GM21576 (cell line): ENCODE measurements around the gene KRT7.
"Not testable (repeated sequence)": the region's sequence is repeated elsewhere in the genome, so short reads cannot be mapped to it uniquely, and the experiment has no call there.

Experiments used
- ATAC-seq: cut with Tn5 transposase; IDR thresholded peaks from one replicate; pipeline ENCODE4 v1.9.1; 2021; ENCODE audit warnings: mild to moderate bottlenecking, moderate library complexity; ENCODE audit not compliant: unreplicated experiment

The KRT7 gene

GRCh38 chr12:52228931-52229330 lies 4.1 kb upstream of the KRT7 start:
- ATAC-seq, result no peak

DNA sequence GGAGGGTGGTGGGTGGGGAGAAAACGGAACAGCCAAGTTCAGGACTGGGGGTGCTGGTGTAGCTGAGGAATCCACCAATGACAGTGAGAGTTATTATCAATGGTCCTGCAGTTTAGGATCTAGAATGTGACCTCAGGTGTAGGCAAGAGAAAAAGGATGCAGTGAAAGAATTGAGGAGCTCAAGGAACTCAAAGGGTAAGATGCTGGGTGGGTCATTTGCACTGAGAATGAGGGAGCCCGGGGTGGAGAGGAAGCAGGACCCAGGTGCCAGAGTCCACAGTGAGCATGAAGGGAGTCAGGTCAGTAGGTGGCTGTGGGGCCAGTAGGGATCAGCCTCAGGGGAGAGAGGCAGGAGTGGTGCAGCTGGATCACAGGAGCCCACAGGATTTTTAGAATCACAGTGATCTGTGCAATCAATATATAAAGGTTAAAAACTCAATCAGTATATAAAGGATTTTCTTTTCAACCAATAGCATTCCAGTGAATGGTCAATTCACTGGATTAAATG lies 3.2 kb upstream of the KRT7 start:
- no peak for ATAC-seq

GRCh38 chr12:52230364-52231281 lies 2.4 kb upstream of the KRT7 start:
- no peak for ATAC-seq

DNA sequence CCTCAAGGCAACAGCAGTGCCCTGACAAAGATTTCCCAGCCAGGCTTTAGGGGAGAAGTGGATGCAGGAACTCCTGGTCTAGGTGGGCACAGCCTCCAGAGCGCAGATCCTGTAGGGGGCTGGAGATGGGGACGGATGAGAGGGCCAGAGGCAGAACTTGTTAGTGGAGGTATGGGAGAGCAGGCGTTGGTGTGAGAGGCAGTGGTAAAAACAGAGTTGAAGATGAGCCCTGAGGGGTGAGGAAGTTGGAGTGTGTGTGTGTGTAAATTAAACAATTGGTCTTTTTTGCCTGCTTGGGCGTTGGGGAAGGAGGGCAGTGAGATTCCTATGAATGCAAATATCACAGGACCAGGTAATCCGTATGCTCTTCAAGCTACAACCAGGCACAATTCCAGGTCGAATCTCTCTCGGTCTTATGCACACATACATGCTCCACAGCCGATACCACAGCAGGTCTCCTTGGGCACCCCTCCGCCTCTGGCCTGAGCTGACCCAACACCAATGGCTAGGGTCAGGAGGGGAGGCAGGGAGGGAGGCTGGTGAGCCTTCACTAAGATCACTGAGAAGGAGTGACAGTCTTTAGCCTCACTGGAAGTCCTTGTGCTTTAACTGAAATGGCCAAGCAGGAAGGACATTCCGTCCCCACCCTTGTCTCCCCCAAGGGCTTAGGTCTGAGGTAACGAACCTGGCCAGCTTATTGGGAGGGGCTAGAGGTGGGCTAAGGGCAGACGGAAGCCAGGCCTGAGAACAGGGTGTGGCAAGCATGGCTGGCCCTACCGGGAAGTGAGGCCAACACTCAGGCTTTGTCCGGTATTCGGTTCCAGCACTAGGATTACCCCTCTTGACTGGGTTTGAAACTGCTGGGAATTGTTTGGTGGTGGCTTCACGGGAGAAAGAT lies 1.5 kb upstream of the KRT7 start:
- ATAC-seq, result no peak

DNA sequence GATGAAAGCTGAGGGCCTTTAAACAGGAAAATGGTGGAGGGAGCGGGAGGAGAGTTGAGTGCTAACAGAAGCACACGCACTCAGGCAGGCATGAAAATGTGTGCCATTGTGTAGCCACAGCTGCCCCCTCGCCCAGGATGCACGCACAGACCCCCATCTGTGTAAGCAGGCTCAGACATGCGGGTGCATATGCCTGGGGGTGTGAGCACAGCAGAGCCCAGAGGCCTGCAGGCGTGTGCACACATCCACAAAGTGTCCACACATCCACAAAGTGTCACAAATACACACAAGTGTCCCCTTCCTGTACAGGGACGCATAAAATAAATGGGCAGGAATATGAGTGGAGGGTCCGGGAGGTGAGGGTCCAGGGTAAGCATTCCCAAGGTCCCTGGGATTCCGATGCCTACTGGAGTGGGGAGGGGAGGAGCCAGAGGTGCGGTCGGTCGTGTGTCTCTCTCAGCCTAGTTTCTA lies 805 bp upstream of the KRT7 start:
- ATAC-seq, result no peak

DNA sequence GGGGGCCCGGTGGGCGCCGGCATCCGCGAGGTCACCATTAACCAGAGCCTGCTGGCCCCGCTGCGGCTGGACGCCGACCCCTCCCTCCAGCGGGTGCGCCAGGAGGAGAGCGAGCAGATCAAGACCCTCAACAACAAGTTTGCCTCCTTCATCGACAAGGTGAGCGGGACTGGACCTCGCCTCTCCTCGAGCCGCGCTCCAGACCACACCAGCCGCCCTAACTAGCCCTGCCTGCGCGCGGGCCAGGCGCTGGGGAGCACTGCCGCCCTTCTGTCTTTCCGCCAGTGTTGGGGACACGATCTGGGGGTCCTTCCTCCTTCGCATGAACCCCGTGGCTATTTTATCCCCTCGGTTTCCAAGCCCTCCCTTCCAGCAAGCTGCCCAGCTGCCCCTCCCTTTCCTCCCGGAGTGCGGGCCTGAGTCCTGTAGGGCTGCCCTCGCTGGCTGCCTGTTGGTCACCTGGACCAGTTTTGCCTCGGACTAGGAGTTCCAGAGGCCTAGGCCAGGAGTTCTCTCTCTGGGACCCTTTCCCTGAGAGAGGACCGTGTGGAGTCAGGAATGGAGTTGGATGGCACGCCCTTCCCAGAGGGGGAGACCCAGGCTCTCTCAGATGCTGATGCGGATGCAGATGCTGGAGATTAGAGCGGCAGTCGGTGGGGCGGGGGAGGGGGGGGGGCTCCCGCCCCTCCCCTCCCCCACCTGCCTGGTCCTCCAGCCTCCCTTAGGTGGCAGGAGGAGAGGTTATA lies 592 bp downstream of the KRT7 start:
- no peak for ATAC-seq

GRCh38 chr12:52234223-52234810 lies 1.3 kb downstream of the KRT7 start:
- no peak for ATAC-seq

DNA sequence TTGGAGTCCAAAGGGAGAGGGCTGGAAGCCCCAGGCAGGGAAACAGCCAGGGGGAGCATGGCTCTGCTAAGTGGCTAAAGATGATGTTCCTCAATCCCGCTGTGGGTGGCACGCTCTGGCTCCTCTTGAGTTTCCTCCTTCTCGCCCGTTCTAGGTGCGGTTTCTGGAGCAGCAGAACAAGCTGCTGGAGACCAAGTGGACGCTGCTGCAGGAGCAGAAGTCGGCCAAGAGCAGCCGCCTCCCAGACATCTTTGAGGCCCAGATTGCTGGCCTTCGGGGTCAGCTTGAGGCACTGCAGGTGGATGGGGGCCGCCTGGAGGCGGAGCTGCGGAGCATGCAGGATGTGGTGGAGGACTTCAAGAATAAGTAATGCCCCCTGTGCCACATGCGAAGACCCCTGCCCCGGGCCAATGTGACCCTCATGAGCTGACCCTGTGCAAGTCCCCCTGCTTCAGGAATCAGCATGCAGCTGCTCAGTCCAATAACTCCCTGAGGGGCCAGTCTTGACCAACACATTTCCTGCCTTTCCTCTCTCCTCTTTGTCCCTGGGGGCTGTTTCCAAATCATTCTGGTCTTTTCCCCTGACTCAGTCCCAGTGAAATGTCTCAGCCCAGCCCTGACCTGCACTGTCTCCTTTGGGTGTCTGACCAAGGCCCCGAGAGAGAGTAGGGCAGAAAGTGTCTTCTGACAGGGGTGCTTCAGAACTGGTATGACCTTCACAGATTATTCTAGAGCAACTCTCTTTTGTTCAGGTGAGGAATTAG lies 2.1 kb downstream of the KRT7 start:
- ATAC-seq, result no peak

DNA sequence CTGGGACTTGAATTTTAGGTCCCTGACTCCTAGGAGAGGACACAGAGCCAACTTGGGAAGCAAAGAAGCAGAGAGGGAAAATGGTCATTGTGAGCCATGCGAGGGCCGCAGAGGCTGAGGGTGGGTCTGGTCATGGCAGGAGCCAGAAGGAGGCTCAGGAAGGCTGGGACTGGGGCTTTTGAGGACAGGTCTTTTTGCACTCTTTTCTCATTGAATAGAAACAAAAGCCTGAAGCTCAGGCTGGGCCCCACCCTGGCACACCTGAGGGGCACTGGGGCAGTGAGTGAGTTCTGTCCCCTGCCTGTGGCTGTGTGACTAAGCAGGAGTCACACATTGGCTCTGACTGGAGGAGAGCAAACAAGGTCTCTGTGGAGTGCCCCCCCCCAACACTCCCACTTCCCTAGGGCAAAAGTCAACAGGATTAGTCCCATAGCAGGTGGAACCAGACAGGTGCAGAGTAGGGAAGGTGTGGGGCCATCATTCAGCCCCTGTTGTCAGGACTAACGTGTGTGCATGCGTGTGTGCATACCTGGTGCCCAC lies 2.8 kb downstream of the KRT7 start:
- ATAC-seq, result no peak

- no peak for ATAC-seq
Observed at GRCh38 chr12:52236386-52237050, 3.5 kb downstream of the KRT7 start.

DNA sequence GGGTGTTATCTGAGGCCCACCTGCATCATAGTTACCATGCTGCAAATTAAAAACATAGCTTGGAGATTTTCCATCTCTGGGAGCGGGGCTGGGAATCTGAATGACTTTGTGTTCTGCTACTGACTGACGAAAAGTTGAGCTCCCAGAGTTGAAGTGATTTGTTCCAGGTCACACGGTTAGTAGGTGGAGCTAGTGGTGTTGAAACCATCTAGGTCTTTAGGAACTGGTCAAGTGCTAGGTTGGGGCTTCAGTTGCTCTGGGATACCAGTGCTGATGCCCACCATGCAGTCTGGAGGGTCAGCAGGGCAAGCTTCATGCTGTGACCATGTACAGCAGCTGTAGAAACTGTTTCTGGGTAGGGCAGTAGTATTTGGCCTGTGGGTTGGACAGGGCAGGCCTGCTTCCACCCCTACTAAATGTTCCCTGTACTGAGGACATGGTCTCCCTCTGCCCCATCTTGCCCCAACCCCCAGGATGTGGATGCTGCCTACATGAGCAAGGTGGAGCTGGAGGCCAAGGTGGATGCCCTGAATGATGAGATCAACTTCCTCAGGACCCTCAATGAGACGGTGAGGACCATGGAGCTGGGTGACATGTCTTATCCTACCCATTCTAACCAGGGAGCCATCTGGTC lies 5.3 kb downstream of the KRT7 start:
- ATAC-seq, result no peak

DNA sequence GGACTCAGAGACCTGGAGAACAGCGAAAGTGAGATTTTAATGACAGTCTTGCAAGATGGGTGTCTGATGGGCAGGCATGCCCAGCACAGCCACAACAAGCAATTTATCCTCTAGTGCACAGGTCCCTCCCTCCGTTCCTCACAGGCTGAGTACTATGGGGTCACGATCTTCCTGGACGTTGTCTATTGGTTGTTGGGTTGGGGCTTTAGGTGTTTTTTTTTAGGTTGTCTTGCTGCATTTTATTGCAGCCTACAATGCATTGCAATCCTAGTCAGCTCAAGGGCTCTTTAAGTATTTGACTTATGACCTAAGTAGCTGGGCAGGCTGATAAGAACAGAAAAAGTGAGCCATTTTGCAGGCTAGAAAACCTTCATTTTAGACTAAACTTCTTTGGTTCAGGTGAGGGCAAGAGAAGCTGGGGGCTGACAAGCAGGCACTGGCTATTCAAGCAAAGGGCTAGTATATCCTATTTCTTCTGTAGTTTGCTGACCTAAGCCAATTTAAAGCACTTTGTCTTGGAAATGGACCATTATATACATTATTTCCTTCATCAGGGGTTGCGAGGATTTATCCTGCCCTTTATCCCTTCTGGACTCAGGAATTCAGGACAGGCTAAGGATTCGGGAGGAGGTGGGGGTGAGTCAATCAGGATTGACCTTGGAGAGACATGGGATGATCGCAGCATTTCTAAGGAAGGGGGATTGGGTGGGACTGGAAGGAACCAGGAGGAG lies 6.0 kb downstream of the KRT7 start:
- ATAC-seq, result no peak

DNA sequence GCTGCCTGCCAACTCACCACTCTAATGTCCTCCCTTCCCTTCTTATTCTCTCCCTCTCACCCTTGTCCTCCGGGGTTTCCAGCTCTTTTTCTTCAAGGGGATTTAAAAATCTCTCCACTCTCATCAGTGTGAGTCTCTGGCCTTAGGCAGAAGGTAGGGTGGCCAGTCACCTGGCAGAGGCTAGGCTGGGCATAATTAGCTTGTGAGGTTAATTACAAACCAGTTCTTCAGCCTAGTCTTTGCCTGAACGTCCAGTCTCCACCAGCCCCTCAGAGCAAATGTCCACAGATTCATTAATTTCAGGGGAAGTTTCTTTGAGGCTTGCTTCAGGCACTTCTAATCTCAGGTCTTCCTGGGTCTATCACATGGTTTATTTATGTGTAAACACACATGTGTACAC lies 6.7 kb downstream of the KRT7 start:
- no peak for ATAC-seq

DNA sequence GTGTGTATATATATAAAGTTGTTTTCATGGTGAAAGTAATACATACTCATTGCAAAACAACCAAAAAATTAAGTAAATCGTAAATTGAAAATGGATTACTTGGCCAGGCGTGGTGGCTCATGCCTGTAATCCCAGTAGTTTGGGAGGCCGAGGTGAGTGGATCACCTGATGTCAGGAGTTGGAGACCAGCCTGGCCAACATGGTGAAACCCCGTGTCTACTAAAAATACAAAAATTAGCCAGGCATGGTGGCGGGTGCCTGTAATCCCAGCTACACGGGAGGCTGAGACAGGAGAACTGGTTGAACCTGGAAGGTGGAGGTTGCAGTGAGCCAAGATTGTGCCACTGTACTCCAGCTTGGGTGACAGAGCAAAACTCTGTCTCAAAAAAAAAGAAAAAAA lies 7.2 kb downstream of the KRT7 start:
- ATAC-seq, result not testable (repeated sequence)

- ATAC-seq, result no peak
Observed at GRCh38 chr12:52241205-52241842, 8.3 kb downstream of the KRT7 start.

DNA sequence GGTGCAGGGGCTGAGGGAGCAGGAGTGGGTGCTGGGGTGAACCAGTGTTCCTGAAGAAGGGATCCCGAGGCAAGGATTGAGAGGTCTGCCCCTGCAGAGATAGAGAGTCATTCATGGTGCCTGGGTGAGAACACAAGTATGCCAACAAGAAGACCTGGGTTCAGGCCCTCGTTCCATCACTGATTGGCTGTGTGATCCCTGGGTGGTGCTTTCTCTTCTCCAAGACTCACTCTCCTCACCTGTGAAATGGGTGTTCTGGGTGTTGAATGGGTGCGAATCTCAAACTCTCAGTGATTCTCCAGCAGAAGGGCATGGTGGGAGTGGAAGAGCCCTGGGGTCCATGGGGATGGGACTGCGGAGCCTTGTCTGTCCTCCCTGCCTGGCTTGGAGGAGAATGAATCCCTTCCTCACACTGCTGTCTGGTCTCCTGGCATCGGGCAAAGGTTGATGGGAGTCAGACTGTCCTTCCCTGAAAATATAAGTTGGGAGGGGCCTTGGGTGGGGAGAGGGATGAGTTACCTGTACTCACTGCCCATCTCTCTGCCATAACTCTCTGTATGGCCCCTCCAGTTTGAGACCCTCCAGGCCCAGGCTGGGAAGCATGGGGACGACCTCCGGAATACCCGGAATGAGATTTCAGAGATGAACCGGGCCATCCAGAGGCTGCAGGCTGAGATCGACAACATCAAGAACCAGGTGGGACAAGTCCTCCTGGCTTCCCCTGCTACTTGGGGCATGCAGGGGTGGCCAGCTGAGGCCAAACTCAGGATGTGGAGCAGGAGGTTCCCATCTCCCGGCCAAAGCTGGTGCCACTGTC lies 9.6 kb downstream of the KRT7 start:
- ATAC-seq, result no peak
